IPS-15b (cell line): Measurements from ENCODE around the gene TMEM135.
"Not testable (repeated sequence)": the region's sequence is repeated elsewhere in the genome, so short reads cannot be mapped to it uniquely, and the experiment has no call there.

Experiments
- H3K27me3 ChIP-seq: one replicate; pipeline ENCODE4 v1.6.1; 2013; ENCODE audit warnings: low read length; ENCODE audit not compliant: control insufficient read depth, insufficient read depth
- H3K36me3 ChIP-seq: one replicate; pipeline ENCODE4 v1.6.1; 2013; ENCODE audit warnings: low read length; ENCODE audit not compliant: control insufficient read depth, insufficient read depth
- H3K4me1 ChIP-seq: one replicate; pipeline ENCODE4 v1.6.1; 2013; ENCODE audit warnings: mild to moderate bottlenecking, low read length; ENCODE audit not compliant: control insufficient read depth, insufficient read depth
- H3K4me3 ChIP-seq: one replicate; pipeline ENCODE4 v1.5.1; 2013; ENCODE audit warnings: low read depth, low read length
- H3K9ac ChIP-seq: one replicate; pipeline ENCODE4 v1.6.1; 2013; ENCODE audit warnings: low read depth, mild to moderate bottlenecking, low read length
- H3K9me3 ChIP-seq: one replicate; pipeline ENCODE4 v1.6.1; 2013; ENCODE audit warnings: mild to moderate bottlenecking, low read length; ENCODE audit not compliant: control insufficient read depth, insufficient read depth

TMEM135 gene

GRCh38 chr11:87150936-87151335 is 113.2 kb downstream of the TMEM135 start:
- Histone ChIP-seq H3K9ac (no peak overlapping the region), H3K4me3 (no peak overlapping the region), H3K36me3 (no peaks in the 10 kb centered on the region), H3K4me1 (peaks cover 3% of the 10 kb centered on the region), H3K9me3 (no peaks in the 10 kb centered on the region), H3K27me3 (no peaks in the 10 kb centered on the region)

- Histone ChIP-seq H3K4me1 (no peaks in the 10 kb centered on the region), H3K9me3 (no peaks in the 10 kb centered on the region), H3K27me3 (no peaks in the 10 kb centered on the region), H3K4me3 (no peak overlapping the region), H3K9ac (no peak overlapping the region), H3K36me3 (no peaks in the 10 kb centered on the region)
Observed at GRCh38 chr11:87154246-87154645, 116.5 kb downstream of the TMEM135 start.

GRCh38 chr11:87156970-87157369 is 119.2 kb downstream of the TMEM135 start:
- H3K27me3 ChIP-seq, result no peaks in the 10 kb centered on the region
- no peaks in the 10 kb centered on the region for H3K4me1 ChIP-seq
- H3K9ac ChIP-seq, result no peak overlapping the region
- no peak overlapping the region for H3K4me3 ChIP-seq
- no peaks in the 10 kb centered on the region for H3K36me3 ChIP-seq
- H3K9me3 ChIP-seq, result no peaks in the 10 kb centered on the region

- H3K36me3 ChIP-seq, H3K9me3 ChIP-seq, H3K4me3 ChIP-seq, H3K27me3 ChIP-seq, H3K4me1 ChIP-seq, H3K9ac ChIP-seq: not testable (repeated sequence)
Observed at GRCh38 chr11:87169076-87169475, 131.3 kb downstream of the TMEM135 start.

- H3K4me1 ChIP-seq, result peaks cover 3% of the 10 kb centered on the region
- H3K27me3 ChIP-seq, result no peaks in the 10 kb centered on the region
- no peaks in the 10 kb centered on the region for H3K9me3 ChIP-seq
- no peaks in the 10 kb centered on the region for H3K36me3 ChIP-seq
- H3K9ac ChIP-seq, result no peak overlapping the region
- H3K4me3 ChIP-seq, result no peak overlapping the region
Observed at GRCh38 chr11:87173185-87174039, 135.7 kb downstream of the TMEM135 start.

- Histone ChIP-seq H3K4me3 (no peak overlapping the region), H3K9me3 (no peaks in the 10 kb centered on the region), H3K36me3 (no peaks in the 10 kb centered on the region), H3K9ac (no peak overlapping the region), H3K27me3 (no peaks in the 10 kb centered on the region), H3K4me1 (peaks cover 3% of the 10 kb centered on the region)
Observed at GRCh38 chr11:87174870-87175269, 137.1 kb downstream of the TMEM135 start.

GRCh38 chr11:87176044-87176443 is 138.3 kb downstream of the TMEM135 start:
- H3K4me3 ChIP-seq, result no peak overlapping the region
- no peaks in the 10 kb centered on the region for H3K9me3 ChIP-seq
- no peak overlapping the region for H3K9ac ChIP-seq

GRCh38 chr11:87179621-87180020 is 141.9 kb downstream of the TMEM135 start:
- H3K4me3 ChIP-seq, result no peak overlapping the region

More at GRCh38 chr11:87176044-87176443, 138.3 kb downstream of the TMEM135 start:
- H3K36me3 ChIP-seq, result no peaks in the 10 kb centered on the region
- H3K4me1 ChIP-seq, result peaks cover 3% of the 10 kb centered on the region
- H3K27me3 ChIP-seq, result no peaks in the 10 kb centered on the region

GRCh38 chr11:87180742-87181141 is 143.0 kb downstream of the TMEM135 start:
- peaks cover 1% of the 10 kb centered on the region for H3K4me1 ChIP-seq
- H3K9ac ChIP-seq, result no peak overlapping the region
- no peak overlapping the region for H3K4me3 ChIP-seq
- H3K9me3 ChIP-seq, result no peaks in the 10 kb centered on the region
- no peaks in the 10 kb centered on the region for H3K27me3 ChIP-seq
- H3K36me3 ChIP-seq, result no peaks in the 10 kb centered on the region

More at GRCh38 chr11:87179621-87180020, 141.9 kb downstream of the TMEM135 start:
- no peaks in the 10 kb centered on the region for H3K36me3 ChIP-seq
- no peaks in the 10 kb centered on the region for H3K9me3 ChIP-seq
- H3K27me3 ChIP-seq, result no peaks in the 10 kb centered on the region
- peaks cover 3% of the 10 kb centered on the region for H3K4me1 ChIP-seq
- no peak overlapping the region for H3K9ac ChIP-seq

- no peak overlapping the region for H3K4me3 ChIP-seq
- H3K4me1 ChIP-seq, result no peaks in the 10 kb centered on the region
- H3K9ac ChIP-seq, result no peak overlapping the region
- no peaks in the 10 kb centered on the region for H3K9me3 ChIP-seq
- no peaks in the 10 kb centered on the region for H3K36me3 ChIP-seq
- H3K27me3 ChIP-seq, result no peaks in the 10 kb centered on the region
Observed at GRCh38 chr11:87181143-87181542, 143.4 kb downstream of the TMEM135 start.

GRCh38 chr11:87185228-87185627 is 147.5 kb downstream of the TMEM135 start:
- Histone ChIP-seq H3K4me1 (no peaks in the 10 kb centered on the region), H3K36me3 (no peaks in the 10 kb centered on the region), H3K9ac (no peak overlapping the region), H3K4me3 (no peak overlapping the region), H3K27me3 (no peaks in the 10 kb centered on the region), H3K9me3 (no peaks in the 10 kb centered on the region)

GRCh38 chr11:87187076-87187475 is 149.3 kb downstream of the TMEM135 start:
- no peaks in the 10 kb centered on the region for H3K36me3 ChIP-seq
- H3K4me3 ChIP-seq, result no peak overlapping the region
- H3K27me3 ChIP-seq, result no peaks in the 10 kb centered on the region
- H3K4me1 ChIP-seq, result no peaks in the 10 kb centered on the region
- no peak overlapping the region for H3K9ac ChIP-seq
- no peaks in the 10 kb centered on the region for H3K9me3 ChIP-seq
